K562 (cell line): ENCODE measurements around the gene TJP2. TPM values are rescaled to one million over a fixed set of nuclear protein-coding genes. Genes with fewer than 3 reads are reported as not detected.
A peak's percentile ranks its signal among the peaks of the same experiment; 100 is the strongest.

Source experiments
- ATAC-seq: fragments of 200-7000 bp; cut with Tn5 transposase; 3 replicates; pipeline ENCODE4 v1.9.1; 2020; ENCODE audit warnings: moderate library complexity
- BruUV-seq: library from RNA; stranded (reverse); fragments of 400-500 nt; replicated peaks from 2 replicates; lab custom pipeline; 2021; lab: Mats Ljungman, UMichigan
- CTCF ChIA-PET: fragments of 300-600 bp; formaldehyde crosslinking; extraction: SDS; loops from one replicate; lab custom pipeline; 2021; ENCODE audit warnings: low intra/inter-chr PET ratio; lab: Yijun Ruan, JAX
- POLR2A ChIA-PET: fragments of 300-600, 350-650 bp; sonication (Branson Sonifier 250); formaldehyde crosslinking; extraction: SDS; loops from one replicate; lab custom pipeline; 2021; ENCODE audit warnings: antibody characterized with exemption, inconsistent platforms; lab: Yijun Ruan, JAX
- DNase-seq, 4 experiments: peaks; one replicate each; pipeline versions ENCODE4 v3.0.0 to v3.0.0-alpha.2; 2011 to 2018; ENCODE audit warnings: low spot score in 3 of 4, mixed read lengths in 3 of 4; ENCODE audit errors: extremely low read depth in 1 of 4
- FAIRE-seq: peaks from 2 replicates; lab custom pipeline; 2011; peaks lifted over from hg19 to GRCh38; lab: Jason Lieb, UNC
- H2AFZ ChIP-seq: 2 replicates; pipeline ENCODE4 v1.6.0; 2011; ENCODE audit warnings: low read depth, low read length, control low read depth, inconsistent platforms
- H3K27ac ChIP-seq: fragments of 200-600 bp; 3 replicates; pipeline ENCODE4 v1.8.0; 2011; ENCODE audit warnings: low read depth, mild to moderate bottlenecking, control low read depth, inconsistent platforms, low read length, moderate library complexity, mixed read lengths; ENCODE audit errors: extremely low read depth
- H3K27me3 ChIP-seq, 2 experiments: fragments of 300-600 bp in 1 of 2; 2 replicates in 1 of 2; 3 replicates in 1 of 2; pipeline versions ENCODE4 v1.6.0 to v1.8.0; 2011; ENCODE audit warnings: inconsistent platforms in 2 of 2, low read length in 2 of 2, mild to moderate bottlenecking in 1 of 2, mixed read lengths in 1 of 2, moderate library complexity in 1 of 2; ENCODE audit not compliant: control insufficient read depth in 2 of 2, insufficient read depth in 2 of 2
- H3K36me3 ChIP-seq: fragments of 300-600 bp; 3 replicates; pipeline ENCODE4 v1.8.0; 2011; ENCODE audit warnings: mild to moderate bottlenecking, low read length, inconsistent platforms; ENCODE audit not compliant: control insufficient read depth, insufficient read depth
- H3K4me1 ChIP-seq, 2 experiments: fragments of 200-600 bp in 1 of 2; replicated peaks in 1 of 2; 2 replicates in 1 of 2; 3 replicates in 1 of 2; pipeline versions ENCODE4 v1.5.1 to v1.8.0; 2011; ENCODE audit warnings: inconsistent platforms in 2 of 2, low read length in 2 of 2, mild to moderate bottlenecking in 1 of 2, mixed read lengths in 1 of 2, moderate library complexity in 1 of 2; ENCODE audit not compliant: control insufficient read depth in 2 of 2, insufficient read depth in 2 of 2
- H3K4me2 ChIP-seq: 2 replicates; pipeline ENCODE4 v1.6.1; 2011; ENCODE audit warnings: low read length, control low read depth, inconsistent platforms, mixed read lengths; ENCODE audit not compliant: insufficient read depth
- H3K4me3 ChIP-seq: fragments of 200-600 bp; sonication (generic), shearing (Covaris generic); 2 replicates; pipeline ENCODE4 v1.5.1; 2016; ENCODE audit warnings: control low read depth, inconsistent platforms
- H3K79me2 ChIP-seq: fragments of 200-600 bp; 3 replicates; pipeline ENCODE4 v1.8.0; 2011; ENCODE audit warnings: low read length, inconsistent platforms; ENCODE audit not compliant: control insufficient read depth, insufficient read depth
- H3K9ac ChIP-seq, 2 experiments: 2 replicates each; pipeline versions ENCODE4 v1.6.0 to v1.6.1; 2011; ENCODE audit warnings: low read depth in 2 of 2, low read length in 2 of 2, control low read depth in 1 of 2, inconsistent platforms in 1 of 2, mild to moderate bottlenecking in 1 of 2, mixed read lengths in 1 of 2; ENCODE audit not compliant: insufficient read depth in 1 of 2
- H3K9me1 ChIP-seq: one replicate; pipeline ENCODE4 v1.6.0; 2011; ENCODE audit warnings: inconsistent platforms, mild to moderate bottlenecking, low read length, moderate library complexity; ENCODE audit not compliant: control insufficient read depth, insufficient read depth
- H3K9me3 ChIP-seq: replicated peaks from 2 replicates; pipeline ENCODE4 v1.5.1; 2011; ENCODE audit warnings: low read depth, low read length, inconsistent platforms; ENCODE audit not compliant: control insufficient read depth, insufficient read depth
- H4K20me1 ChIP-seq: replicated peaks from 2 replicates; pipeline ENCODE4 v1.6.1; 2011; ENCODE audit warnings: low read length, inconsistent platforms, mixed read lengths; ENCODE audit not compliant: control insufficient read depth, insufficient read depth
- ATF1 ChIP-seq, 2 experiments: fragments of 450-650 bp in 1 of 2; IDR thresholded peaks; 2 replicates each; pipeline ENCODE4 v1.6.1; 2016; ENCODE audit warnings: missing compliant biosample characterization in 1 of 2, missing genetic modification characterization in 1 of 2
- HNRNPLL ChIP-seq: fragments of 200-400 bp; formaldehyde crosslinking; IDR thresholded peaks from 2 replicates; pipeline ENCODE4 v1.6.1; 2017; ENCODE audit warnings: low read length, low read depth, mild to moderate bottlenecking; ENCODE audit not compliant: poor library complexity, severe bottlenecking
- UBTF ChIP-seq, 2 experiments: IDR thresholded peaks; 2 replicates each; pipeline ENCODE4 v1.6.1; 2012; ENCODE audit warnings: improper control_type of control experiment in 2 of 2, low read depth in 2 of 2, low read length in 2 of 2, borderline replicate concordance in 1 of 2
- ZNF263 ChIP-seq: sonication (generic); formaldehyde crosslinking; IDR thresholded peaks from 2 replicates; pipeline ENCODE4 v1.8.0; 2022; ENCODE audit warnings: mild to moderate bottlenecking, missing genetic modification reagents, borderline replicate concordance
- WGBS: fragments of 100-300 bp; shearing (Covaris generic); methylation state at CpG from one replicate; pipeline ENCODE4 v1.1.6; 2016; ENCODE audit warnings: low coverage, mixed read lengths; ENCODE audit not compliant: insufficient coverage; ENCODE audit errors: missing lambda C conversion rate; 5-methylcytosine and 5-hydroxymethylcytosine counted together
- in situ Hi-C: fragments of 300-500 bp; cut with MboI; formaldehyde crosslinking; loops from 4 replicates; pipeline ENCODE4 v1.15.0; 2018; ENCODE audit warnings: inconsistent platforms, mixed read lengths
- intact Hi-C: fragments of 100-400 bp; cut with micrococcal nuclease; formaldehyde crosslinking; loops from 2 replicates; pipeline ENCODE4 v1.14.2; 2022
- polyA plus RNA-seq, 8 experiments: library from polyadenylated mRNA; depleted of rRNA in 4 of 8; stranded (reverse) in 5 of 8; unstranded in 3 of 8; fragments of >200 nt; fragmentation: Nextera tagmentation in 2 of 8; fragmentation: Illumina TruSeq in 1 of 8; extraction: Ambion mirVana in 2 of 8; extraction: Trizol in 1 of 8; gene quantifications; 2 replicates each; pipeline versions ENCODE4 v1.2.1 to v1.2.3, GENCODE V29; 2011 to 2014; ENCODE audit warnings: inconsistent platforms in 1 of 8, missing spikeins in 1 of 8
- total RNA-seq, 7 experiments: library from RNA; depleted of rRNA in 6 of 7; stranded (reverse); fragments of >200 nt in 6 of 7; fragmentation: Illumina TruSeq in 2 of 7; extraction: Trizol in 2 of 7; gene quantifications; 2 replicates each; pipeline versions ENCODE4 v1.2.1 to v1.2.3, GENCODE V29; 2011 to 2021; ENCODE audit warnings: low replicate concordance in 1 of 7
- TF ChIP-seq, protein P1 (sequence below): fragments of 450-650 bp; IDR thresholded peaks from 2 replicates; pipeline ENCODE4 v1.6.1; 2016

The TJP2 gene
- total and polyA plus RNA-seq, 9 of the 15 experiments (the other 6 are each of a cell fraction or from before 2014, with no cell fraction given), result 4.0 to 24.1 (median 16.8) TPM

DNA sequence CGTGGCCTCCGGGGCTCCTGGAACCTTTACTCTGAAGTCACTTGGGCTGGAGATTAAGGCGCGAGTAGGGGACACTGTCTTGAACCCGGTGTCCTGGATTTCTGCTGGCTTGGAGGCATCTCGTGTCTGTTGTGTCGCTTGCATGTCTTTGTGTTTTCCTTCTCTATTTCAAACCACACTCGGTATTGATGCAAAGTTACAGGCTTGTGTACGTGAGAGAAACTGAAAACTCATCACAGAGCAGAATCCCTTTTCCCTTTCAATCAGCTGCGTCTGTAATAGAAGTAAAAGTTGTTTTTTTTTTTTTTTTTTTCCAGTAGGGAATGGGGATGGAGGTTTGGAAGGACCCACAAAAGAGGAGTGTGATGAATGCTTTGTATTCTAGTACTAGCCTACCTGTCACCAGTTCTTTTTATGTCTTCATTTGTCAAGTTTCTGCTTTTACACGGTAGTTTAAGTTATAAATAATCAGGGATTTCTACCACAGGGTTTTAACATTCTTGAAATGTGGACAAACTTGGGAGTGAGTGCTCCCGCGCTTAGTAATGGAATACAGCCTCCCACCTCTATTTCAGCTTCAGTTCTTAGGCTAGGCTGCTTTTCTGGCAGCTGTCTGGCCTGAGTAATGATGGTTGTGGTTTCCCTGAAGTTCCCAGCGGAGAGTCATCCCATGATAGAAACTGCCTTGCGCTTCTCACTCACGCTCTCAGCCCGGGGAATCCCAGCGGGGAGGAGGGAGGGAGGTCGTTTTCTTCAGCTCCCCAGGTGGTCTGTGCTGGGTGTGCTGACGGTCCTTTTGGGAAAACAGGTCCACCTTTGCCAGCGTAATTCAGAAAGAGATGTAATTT is 763 bp downstream of the TJP2 start:
- WGBS, result 0% methylated on average over 13 of the region's 21 CpGs
- ChIA-PET CTCF (no interaction called here), POLR2A (interaction anchor here (0.9 to 1.2 kb wide), 3 partner anchors 13 to 125 kb away, joined by 3 to 6 read pairs (median 3); no protein-coding TSS in a partner anchor)
- FAIRE-seq (peak; percentile 74), ATAC-seq (peak; percentile 64), DNase-seq (peak in 2 of 4 experiments; percentile 51 to 73)
- H3K9me3 ChIP-seq, result no peaks in the 10 kb centered on the region
- H4K20me1 ChIP-seq, result no peaks in the 10 kb centered on the region; the same call in 1 of the 2 replicates
- no peaks in the 10 kb centered on the region for H3K36me3 ChIP-seq
- H2AFZ ChIP-seq, result peak overlapping the region; percentile 88
- H3K4me3 ChIP-seq, result peak overlapping the region; percentile 52
- H3K4me1 ChIP-seq, result peaks cover 21 to 48% of the 10 kb centered on the region in 2 experiments
- intact Hi-C loops, result no loop called here
- no peaks in the 10 kb centered on the region for H3K27me3 ChIP-seq
- H3K27ac ChIP-seq, result peak overlapping the region; percentile 79
- peak overlapping the region; percentile 74 for H3K4me2 ChIP-seq
- H3K9ac ChIP-seq, result peak overlapping the region; percentile 58 to 98
- in situ Hi-C loops, result no loop called here
- H3K9me1 ChIP-seq, result no peaks in the 10 kb centered on the region
- BruUV-seq, result TSS peak; percentile 66
- peaks cover 51% of the 10 kb centered on the region for H3K79me2 ChIP-seq
- TF ChIP-seq HNRNPLL, result peak; percentile 42
- TF ChIP-seq, protein P1, sequence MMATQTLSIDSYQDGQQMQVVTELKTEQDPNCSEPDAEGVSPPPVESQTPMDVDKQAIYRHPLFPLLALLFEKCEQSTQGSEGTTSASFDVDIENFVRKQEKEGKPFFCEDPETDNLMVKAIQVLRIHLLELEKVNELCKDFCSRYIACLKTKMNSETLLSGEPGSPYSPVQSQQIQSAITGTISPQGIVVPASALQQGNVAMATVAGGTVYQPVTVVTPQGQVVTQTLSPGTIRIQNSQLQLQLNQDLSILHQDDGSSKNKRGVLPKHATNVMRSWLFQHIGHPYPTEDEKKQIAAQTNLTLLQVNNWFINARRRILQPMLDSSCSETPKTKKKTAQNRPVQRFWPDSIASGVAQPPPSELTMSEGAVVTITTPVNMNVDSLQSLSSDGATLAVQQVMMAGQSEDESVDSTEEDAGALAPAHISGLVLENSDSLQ, result peak; percentile 69
- peak in 1 of 2 experiments; percentile 55; a peak in 1 of 4 replicates for TF ChIP-seq UBTF (IDR thresholded peaks at IDR 0.05; ENCODE audit: borderline replicate concordance in 1 of 2, low read depth in 2 of 2, low read length in 2 of 2)
- peak; percentile 86; the same call in 1 of the 2 replicates for TF ChIP-seq ZNF263 (CRISPR knock-in tag)
- no peak for TF ChIP-seq ATF1 (CRISPR knock-in tag; IDR thresholded peaks at IDR 0.05)
- no peak for TF ChIP-seq ATF1 (tag; IDR thresholded peaks at IDR 0.05)
